HG03060 (cell line): ENCODE data around the gene BNIP3.

ENCODE experiments used
- ATAC-seq: cut with Tn5 transposase; IDR thresholded peaks from one replicate; pipeline ENCODE4 v1.9.1; 2021; ENCODE audit warnings: low read depth, moderate number of reproducible peaks; ENCODE audit not compliant: unreplicated experiment

Gene BNIP3, protein sequence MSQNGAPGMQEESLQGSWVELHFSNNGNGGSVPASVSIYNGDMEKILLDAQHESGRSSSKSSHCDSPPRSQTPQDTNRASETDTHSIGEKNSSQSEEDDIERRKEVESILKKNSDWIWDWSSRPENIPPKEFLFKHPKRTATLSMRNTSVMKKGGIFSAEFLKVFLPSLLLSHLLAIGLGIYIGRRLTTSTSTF

DNA sequence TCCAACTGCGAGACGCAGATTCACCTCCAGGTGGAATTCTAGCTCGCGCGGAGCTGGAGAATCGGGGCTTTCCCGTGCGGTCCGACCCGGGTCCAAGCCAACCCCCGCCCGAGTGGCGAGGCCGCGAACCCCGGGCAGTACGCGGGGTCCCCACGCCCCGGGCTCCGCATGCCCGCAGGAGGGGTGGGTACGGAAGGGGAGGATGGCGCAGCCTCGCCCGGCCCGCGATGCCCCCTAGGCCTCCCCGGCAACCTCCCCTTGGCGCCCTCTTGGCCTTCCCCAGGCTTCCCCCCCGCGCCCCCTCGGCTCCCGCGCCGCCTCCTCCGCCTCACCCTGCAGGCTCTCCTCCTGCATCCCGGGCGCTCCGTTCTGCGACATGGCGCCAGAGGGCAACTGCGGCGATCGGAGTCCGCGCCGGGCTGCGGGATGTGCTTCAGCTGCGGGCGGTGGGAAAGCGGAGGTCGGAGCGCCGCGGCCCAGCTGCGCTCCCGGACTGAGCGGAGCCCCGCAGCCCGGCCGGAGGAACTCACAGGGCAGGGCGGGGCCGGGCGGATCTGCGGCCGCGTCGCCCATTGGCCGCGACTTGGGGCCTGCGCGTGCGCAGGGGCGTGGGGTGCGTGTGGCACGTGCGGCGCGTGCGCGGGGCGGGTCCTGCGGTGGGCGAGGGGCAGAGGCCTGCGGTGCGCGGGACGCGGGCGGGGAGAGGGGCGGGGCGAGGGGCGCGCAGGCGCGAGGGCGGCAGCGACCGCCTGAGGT lies at the start of gene BNIP3:
Gene BNIP3, minus strand, starts transcription at position 495 of the 756 bp plus-strand sequence. Its CDS starts 117 bp downstream, at position 378.
- ATAC-seq, result peak; percentile 53

DNA sequence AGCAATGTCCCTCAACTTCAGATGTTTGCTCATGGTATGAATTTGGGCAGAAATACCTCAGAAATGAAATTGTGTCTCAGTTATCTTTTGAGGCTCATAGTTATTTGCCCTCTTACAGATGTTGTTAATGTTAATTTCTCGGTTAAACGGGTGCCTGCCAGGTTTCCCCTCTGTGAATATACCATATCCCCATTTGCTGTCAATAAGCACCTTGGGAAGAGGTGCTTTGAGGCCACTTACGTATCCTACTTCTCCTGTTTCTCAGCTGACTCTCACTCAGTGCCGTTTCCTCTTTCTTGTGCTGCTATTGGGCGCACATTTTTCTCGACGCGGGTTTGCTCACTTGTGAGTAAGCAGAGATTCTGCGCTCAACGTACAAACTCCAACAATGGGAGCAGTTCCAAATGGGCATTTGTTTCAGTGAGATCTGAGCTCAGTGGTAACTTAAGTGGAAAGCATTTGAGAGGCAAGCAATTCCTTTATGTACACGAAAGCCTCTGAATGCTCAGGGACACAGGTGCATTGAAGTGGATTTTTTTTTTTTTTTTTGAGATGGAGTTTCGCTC lies 49.3 kb upstream of the BNIP3 start:
- ATAC-seq, result no peak

DNA sequence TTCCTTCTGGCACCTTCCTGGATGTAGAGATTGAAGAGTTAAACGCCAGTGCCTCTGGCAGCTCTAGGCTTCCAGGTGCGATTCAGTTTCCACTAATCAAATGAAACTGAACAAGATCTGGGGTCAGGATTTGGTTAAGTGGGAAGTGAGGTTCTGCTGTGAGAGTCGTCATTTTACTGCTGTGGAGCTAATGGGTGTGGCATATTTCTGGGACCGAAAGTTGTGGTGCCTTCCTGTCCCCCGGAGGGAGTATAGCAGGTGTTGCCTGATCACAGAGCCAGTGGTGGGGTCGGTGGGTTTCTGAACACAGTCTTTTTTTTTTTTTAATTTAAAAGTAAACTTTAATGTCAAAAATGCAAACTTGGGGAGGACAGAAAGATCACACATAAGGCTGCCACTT lies 47.0 kb upstream of the BNIP3 start:
- no peak for ATAC-seq

DNA sequence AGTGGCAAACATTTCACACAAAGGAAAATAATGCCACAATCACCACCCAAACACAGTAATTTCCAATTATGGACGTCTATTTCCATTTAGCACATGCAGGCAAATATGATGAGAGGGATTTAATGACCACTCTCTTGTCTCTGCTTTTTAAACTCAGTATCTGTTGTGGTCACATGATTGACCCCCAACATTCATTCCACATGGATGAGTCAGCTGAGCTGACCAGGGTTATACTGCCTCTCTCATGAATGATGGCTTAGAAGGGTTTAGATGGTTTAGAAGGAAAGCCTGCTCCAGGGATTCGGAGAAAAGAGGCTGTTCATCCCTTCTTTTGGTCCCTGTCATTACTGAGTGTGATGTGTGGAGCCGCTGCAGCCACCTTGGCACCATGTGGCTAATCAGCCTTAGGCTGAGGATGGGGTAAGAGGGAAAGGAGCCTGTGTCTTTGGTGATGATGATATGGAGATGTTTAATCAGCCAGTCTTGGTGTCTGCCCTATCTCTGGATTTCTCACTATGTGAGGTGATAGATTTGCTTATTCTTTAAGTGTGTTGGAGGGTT lies 45.8 kb upstream of the BNIP3 start:
- ATAC-seq, result no peak

DNA sequence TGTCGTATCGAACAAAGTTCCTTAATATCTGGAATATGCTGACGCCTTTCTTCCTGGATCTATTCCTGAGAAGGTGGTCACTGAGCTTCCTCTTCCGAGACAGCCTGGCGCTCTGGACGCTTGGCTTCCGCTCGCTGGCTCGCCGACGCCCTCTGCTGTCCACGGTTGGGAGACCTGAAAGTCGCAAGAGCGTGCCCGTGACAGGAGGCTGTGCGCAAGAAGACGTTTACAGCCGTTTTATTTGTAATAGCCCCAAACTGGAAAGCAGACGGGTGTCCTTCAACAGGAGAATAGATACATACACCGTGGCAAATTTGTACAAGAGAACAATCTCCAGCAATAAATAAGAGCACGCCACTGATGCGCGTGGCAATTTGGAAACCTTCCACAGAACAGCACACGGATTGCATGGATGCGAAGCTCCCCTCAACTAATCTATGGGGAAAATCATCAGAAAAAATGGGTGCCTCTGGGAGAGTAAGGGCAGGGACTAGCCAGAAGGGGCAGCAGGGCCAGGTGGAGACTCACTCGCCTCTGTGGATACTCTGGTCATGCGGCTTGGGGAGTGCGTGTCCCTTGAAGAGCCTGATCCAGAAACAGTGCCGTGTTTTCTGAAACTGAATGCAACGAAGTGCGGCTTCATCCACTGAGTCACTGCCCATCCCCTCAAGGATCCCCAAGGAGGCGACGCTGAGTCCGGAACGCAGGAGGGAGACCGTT lies 41.5 kb upstream of the BNIP3 start:
- peak; percentile 60 for ATAC-seq

DNA sequence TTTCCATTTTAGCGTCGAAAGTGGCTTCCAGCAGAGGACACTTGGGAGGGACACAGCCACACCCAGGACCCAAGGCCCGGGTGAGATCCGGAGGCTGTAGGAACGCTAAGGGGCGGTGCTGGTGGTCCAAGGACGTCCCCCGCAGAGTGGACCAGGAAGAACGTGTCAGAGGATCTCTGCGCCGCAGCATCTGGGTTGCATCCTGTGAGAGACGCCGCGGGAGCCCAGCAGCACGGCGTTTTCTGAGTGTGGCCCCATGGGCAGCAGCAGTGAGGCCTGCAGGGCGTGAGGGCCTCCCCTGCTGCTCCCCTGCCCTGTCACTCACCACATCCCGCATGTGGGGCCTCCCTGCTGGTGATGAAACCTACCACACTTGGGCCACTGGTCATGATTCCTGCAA lies 40.5 kb upstream of the BNIP3 start:
- no peak for ATAC-seq

DNA sequence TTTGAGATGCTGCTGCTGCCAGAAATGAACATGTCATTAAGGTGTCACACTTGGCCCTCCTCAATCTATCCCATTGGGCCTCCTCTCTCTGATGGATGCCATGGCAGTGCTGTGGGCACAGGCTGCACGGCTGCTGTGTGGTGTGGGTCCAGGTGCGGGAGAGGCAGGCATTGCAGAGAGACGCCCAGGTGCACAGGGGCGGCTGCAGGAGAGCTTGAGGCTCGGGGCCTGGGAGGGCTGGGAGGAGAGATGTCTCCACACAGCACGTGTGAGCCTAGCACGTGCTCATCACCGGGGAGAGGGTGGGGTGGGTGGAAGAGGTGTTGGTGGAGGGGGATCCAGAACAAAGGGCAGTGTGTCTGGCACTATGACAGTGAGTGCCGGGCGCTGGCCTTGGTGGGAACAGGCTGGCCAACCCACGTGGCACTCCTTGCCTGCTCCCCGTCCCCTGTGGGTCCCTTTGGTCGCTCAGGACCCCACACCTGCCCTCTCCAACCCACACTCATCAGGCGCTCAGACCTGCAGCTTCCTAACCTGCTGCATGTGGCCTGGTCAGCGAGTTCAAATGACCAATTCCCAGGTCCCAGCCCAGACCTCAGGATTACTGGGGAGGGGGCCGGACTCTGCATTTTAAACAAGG lies 39.9 kb upstream of the BNIP3 start:
- no peak for ATAC-seq

DNA sequence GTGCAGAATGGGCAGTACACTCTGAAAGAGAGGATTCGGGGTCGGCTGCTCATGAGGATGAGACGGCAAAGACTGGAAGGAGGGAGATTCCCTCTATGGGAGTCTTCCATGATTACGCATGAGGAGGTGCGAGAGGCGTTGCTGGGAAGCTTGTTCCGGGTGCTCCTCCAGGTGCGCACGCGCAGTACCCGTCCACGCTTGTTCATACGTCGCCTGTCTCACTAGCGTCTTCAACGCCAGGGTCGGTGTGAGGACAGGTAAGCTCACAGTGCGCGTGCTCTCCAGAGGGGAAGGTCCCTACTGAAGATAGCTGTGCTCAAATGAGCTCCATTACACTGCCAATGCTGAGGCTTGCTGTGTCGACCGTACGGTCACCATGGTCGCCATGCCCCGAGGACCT lies 39.3 kb upstream of the BNIP3 start:
- no peak for ATAC-seq

DNA sequence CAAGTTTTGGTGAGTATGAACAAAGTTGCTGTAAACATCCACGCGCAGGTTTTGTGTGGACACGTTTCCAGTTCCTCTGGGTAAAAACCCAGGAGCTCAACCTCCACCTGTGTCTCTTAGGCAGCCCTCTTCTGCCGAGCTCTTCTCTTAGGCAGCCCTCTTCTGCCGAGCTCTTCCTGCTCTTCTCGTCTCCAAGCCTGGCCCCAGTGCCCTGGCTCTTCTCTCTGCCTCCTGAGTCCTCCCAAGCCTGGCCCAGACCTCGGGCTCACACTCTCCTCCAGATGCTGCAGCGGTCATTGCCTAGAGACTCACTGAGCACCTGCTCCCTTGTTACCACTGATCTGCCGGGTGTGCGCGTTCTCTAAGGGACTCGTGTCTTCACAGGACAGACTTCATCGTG lies 38.7 kb upstream of the BNIP3 start:
- ATAC-seq, result no peak

DNA sequence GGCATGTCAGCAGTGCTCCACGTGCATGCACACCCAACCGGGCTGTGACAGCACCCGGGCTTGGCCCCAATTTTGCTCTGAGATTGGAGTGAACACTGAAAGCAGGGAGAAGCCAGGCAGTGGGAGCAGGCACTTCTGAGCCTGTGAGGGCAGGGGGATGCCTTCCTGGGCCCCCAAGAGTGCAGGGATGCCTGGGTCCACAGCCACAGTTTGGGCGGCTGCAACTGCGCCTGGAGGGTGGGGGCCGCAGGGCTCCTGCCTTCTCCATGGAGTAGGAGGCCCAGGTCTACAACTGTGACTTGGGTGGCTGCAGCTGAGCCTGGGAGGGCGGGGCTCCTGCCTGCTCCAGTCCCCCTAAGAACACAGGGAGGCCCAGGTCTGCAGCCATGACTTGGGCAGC lies 37.6 kb upstream of the BNIP3 start:
- ATAC-seq, result no peak

DNA sequence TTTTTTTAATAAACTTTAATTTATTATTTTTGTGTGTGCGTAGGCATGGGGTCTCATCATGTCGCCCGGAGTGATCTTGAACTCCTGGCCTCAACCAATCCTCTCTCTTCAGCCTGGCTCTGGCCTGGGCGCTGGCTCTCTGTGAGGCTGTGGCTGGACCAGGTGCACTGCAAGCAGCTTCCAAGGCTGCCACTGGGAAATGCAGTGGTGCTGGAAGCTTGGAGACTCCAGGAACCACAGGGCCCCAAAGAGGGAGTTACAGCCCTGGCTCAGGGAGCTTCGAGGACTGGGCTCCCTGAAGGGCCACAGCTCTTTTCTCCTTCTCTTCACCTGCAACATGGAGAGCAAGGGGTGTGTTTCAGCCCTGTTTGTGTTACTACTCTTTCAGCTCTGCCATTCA lies 36.7 kb upstream of the BNIP3 start:
- no peak for ATAC-seq

DNA sequence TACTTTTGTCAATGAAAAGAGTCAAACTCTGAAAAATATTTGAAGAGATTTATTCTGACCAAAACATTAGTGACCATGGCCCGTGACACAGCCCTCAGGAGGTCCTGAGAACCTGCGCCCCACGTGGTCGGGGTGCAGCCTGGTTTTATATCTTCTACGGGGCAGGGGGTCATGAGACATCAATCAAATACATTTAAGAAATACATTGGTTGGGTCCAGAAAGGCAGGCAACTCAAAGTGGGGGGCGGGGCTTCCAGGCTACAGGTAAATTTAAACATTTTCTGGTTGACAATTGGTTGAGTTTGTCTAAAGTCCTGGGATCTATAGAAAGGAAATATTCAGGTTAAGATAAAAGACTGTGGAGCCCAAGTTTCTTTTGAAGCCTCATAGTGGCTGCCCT lies 34.8 kb upstream of the BNIP3 start:
- ATAC-seq, result no peak

DNA sequence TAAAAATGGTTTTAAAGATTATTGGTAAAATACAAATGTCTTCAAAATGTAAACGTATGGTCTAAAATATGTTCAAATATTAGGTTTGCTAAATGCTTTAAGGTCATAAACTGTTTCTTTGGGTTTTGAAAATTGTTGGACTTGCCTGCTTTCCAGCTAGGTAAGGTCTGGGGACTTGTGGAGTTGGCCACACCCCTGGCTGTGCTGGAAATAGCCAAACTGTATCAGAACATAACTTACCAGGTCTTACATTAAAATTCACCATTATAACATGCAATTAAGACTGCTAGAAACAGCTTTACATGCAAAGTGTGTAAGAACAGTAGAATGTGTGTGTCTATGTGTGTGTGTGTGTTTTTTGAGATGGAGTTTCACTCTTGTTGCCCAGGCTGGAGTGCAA lies 29.7 kb upstream of the BNIP3 start:
- no peak for ATAC-seq

DNA sequence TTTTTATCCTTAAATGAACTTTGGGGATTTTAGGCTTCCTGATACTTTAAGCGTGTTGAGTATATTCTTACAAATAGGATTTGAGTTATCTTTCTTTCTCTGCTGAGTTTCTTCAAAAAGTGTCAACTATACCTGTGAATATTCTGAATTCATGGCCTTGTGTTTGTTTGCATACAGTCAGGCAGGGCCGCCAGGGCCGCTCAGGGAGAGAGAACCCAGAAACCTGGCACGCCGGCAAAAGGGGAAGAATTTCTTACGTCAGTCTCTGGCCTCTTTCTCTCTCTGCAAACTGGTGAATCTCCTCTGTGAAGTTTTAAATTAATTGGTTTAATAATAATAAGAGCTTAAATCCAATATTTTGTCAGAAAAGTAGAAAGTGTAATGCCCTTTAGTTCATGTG lies 29.3 kb upstream of the BNIP3 start:
- ATAC-seq, result no peak

DNA sequence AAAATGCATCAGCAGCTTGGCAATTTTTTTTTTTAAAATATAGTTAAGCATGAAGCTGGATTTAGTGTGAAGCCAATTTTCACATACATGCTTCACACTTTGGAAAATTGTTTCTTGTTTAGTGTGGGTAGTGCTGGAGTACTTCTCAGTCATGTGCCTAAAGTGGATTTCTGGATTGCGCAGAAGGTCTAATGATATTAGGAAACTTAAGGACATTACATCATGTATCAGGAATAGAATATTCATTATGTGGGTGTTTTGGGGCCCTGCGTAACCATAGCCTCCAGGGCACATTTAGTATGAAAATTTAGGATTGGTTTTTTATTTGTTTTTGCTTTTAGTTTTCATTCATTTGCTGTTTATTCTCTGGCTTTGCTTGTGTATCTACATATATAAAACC lies 28.8 kb upstream of the BNIP3 start:
- ATAC-seq, result no peak

DNA sequence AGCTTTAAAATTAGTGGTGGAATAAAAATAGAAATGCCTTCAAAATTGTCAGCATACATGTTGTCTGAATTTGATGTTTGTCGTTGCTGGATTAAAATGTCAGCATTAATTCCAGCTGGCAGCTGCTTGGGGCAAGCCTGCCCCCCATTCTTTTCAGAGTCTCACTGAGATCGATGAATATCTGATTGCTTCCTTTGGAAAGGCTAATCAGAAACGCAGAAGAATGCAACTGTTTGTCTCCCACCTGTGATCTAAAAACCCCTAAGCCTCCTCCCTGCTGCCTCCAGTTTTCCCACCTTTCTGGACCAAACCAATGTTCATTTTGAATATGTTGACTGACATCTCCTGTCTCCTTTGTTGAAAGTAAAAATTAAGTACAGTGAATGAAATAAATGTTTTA lies 27.9 kb upstream of the BNIP3 start:
- ATAC-seq, result no peak

DNA sequence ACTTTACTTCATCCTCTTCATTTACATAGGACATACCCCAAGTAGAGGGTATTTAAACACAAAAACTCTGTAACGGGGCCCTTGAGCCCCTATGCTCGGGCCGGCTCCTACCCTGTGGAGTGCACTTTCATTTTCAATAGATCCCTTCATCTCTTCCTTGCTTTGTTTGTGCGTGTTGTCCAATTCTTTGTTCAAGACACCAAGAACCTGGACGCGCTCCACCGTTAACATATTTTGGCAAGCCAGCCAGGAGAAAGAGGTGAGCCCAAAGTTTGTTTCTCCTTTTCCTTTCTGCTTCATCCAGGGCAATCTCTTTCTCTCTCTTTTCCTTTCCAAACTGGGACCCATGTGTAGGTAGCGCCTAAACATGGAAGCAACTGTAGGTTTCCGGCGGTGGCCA lies 26.0 kb upstream of the BNIP3 start:
- ATAC-seq, result no peak

DNA sequence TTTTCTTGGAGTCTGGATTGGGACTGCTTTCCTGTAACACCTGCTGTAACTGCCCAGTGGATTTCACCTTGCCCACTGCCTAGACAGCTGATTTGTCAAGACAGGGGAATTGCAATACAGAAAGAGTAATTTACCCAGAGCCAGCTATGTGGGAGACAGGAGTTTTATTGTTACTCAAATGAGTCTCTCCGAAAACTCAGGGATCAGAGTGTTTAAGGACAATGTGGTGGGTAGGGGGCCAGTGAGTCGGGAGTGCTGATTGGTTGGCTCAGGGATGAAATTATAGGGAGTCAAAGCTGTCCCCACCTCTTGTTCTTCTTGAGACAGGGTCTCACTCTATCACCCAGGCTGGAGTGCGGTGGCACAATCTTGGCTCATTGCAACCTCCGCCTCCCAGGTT lies 25.2 kb upstream of the BNIP3 start:
- ATAC-seq, result no peak

DNA sequence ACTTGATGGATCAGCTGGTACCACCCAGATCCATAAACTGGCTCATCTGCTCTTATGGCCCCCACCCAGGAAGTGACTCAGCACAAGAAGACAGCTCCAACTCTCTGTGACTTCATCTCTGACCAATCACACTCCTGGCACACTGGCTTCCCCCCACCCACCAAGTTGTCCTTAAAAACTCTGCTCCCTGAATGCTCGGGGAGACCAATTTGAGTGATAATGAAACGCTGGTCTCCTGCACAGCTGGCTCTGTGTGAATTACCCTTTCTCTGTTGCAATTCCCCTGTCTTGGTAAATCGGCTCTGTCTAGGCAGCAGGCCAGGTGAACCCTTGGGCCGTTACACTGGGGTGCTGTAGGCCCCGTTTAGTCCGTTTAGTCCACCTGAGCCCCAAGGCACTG lies 23.4 kb upstream of the BNIP3 start:
- ATAC-seq, result no peak

DNA sequence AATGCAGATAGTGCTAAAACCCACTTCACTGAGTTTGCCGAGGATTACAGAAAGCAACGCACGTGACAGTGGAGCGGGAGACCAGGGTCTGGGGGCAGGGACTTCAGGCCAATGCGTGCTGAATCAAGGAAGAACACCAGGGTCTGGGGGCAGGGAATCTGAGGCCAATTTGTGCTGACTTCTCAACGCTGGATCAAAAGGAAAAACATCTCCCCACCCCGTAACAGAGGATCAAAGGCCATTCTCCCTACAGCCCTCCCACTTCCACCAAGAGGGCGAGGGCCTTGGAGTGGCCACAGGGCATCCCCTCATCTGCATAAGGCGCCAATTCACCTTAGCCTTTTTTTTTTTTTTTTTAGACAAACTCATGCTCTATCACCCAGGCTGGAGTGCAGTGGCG lies 22.3 kb upstream of the BNIP3 start:
- no peak for ATAC-seq
